ENCODE results near the gene DDX20. TPM values are rescaled to one million over a fixed set of nuclear protein-coding genes. Genes with fewer than 3 reads are reported as not detected.

Gene DDX20
- total RNA-seq, 4 donors from 2014 or later = 16.0 to 25.0 (median 21.5) TPM

DNA sequence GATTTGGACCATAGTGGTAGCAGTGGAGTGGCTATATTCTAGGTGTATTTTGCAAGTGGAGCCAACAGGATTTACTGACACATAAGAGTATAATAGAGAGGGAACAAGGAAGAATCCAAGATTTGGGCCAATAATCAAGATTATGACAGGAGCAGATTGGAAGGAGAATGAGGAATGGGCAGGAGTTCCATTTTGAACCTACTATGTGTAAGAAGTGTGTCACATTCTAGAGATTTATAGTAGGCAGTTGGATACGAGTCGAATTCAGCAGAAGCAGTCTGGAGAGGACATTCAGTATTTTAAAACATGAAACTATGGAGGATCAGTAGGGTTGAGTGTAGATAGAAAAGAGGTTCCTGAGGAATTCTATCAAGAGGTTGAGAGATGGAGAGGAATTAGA, 38.3 kb upstream of the DDX20 start:
- no peak for DNase-seq (ENCODE audit: low spot score in 2 of 2)
- H3K4me1 ChIP-seq = peaks cover 30% of the 10 kb centered on the region
- 100% methylated on average over 2 of the region's 2 CpGs for WGBS
- no peak overlapping the region for H3K27ac ChIP-seq
- no peaks in the 10 kb centered on the region for H3K27me3 ChIP-seq
- H3K4me3 ChIP-seq = no peak overlapping the region
- no peak for TF ChIP-seq EP300 (IDR thresholded peaks at IDR 0.05)
- peaks cover 6% of the 10 kb centered on the region for H3K36me3 ChIP-seq
- H3K9me3 ChIP-seq = no peaks in the 10 kb centered on the region

DNA sequence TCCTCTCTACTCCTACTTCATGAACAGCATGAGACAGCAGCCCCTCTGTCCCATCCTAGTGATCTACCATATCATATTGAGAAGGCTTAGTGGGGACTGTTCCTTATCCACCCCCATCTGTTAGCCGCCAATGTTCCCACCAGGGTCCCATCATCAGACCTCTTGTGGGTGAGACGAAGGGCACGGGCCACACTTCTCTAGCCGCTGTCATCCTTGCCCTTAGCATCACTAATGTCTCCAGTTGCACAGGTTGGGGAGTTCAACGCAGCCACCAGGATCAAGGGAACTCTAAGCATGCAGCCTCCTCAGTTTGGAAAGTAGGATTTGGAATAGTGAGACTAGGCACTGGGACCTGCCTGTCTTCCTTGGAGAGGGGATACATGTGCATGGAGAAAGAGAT, 36.6 kb upstream of the DDX20 start:
- peak overlapping the region; percentile 39 for H3K27ac ChIP-seq
- TF ChIP-seq, protein P1, sequence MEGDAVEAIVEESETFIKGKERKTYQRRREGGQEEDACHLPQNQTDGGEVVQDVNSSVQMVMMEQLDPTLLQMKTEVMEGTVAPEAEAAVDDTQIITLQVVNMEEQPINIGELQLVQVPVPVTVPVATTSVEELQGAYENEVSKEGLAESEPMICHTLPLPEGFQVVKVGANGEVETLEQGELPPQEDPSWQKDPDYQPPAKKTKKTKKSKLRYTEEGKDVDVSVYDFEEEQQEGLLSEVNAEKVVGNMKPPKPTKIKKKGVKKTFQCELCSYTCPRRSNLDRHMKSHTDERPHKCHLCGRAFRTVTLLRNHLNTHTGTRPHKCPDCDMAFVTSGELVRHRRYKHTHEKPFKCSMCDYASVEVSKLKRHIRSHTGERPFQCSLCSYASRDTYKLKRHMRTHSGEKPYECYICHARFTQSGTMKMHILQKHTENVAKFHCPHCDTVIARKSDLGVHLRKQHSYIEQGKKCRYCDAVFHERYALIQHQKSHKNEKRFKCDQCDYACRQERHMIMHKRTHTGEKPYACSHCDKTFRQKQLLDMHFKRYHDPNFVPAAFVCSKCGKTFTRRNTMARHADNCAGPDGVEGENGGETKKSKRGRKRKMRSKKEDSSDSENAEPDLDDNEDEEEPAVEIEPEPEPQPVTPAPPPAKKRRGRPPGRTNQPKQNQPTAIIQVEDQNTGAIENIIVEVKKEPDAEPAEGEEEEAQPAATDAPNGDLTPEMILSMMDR (IDR thresholded peaks at IDR 0.05) = no peak
- TF ChIP-seq POLR2A (IDR thresholded peaks at IDR 0.05) = no peak
- TF ChIP-seq EP300 (IDR thresholded peaks at IDR 0.05) = no peak
- TF ChIP-seq POLR2AphosphoS5 (IDR thresholded peaks at IDR 0.05) = no peak
- H3K4me1 ChIP-seq = peaks cover 42% of the 10 kb centered on the region

DNA sequence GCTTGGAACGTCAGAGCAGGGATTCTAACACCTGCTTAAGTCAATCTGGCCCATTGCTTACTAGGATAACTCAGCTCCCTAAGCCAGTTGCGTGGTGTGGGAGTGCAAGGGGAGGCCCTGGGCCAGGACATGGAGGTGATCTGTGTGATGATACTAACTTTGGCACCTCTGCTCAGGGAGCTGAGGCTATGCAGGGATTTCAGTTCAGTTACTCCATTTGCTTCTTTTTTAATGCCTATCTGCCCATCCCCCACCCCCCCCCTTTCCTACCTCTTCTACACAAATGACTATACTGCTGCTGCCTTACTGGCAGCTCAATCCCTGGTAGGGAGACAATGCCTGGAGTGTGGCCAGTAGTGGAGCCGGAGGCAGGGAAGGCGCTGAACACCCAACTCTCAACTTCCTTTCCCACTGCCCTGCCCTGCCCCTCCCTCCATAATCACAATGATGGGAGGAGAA, 36.0 kb upstream of the DDX20 start:
- TF ChIP-seq, protein P1 (IDR thresholded peaks at IDR 0.05) = no peak
- TF ChIP-seq POLR2A (IDR thresholded peaks at IDR 0.05) (no peak), EP300 (IDR thresholded peaks at IDR 0.05) (no peak), POLR2AphosphoS5 (IDR thresholded peaks at IDR 0.05) (no peak)
- no peak for DNase-seq (ENCODE audit: low spot score in 2 of 2)
- H3K9me3 ChIP-seq = no peaks in the 10 kb centered on the region
- H3K4me3 ChIP-seq = no peak overlapping the region
- 45% methylated on average over 4 of the region's 4 CpGs for WGBS
- no peaks in the 10 kb centered on the region for H3K36me3 ChIP-seq
- H3K4me1 ChIP-seq = peaks cover 43% of the 10 kb centered on the region
- H3K27me3 ChIP-seq = no peaks in the 10 kb centered on the region
- peak overlapping the region; percentile 39 for H3K27ac ChIP-seq

More for the DNA sequence above, 36.6 kb upstream of the DDX20 start:
- no peaks in the 10 kb centered on the region for H3K36me3 ChIP-seq
- no peaks in the 10 kb centered on the region for H3K9me3 ChIP-seq
- no peak overlapping the region for H3K4me3 ChIP-seq
- 98% methylated on average over 5 of the region's 5 CpGs for WGBS
- H3K27me3 ChIP-seq = no peaks in the 10 kb centered on the region
- DNase-seq (ENCODE audit: low spot score in 2 of 2) = no peak

DNA sequence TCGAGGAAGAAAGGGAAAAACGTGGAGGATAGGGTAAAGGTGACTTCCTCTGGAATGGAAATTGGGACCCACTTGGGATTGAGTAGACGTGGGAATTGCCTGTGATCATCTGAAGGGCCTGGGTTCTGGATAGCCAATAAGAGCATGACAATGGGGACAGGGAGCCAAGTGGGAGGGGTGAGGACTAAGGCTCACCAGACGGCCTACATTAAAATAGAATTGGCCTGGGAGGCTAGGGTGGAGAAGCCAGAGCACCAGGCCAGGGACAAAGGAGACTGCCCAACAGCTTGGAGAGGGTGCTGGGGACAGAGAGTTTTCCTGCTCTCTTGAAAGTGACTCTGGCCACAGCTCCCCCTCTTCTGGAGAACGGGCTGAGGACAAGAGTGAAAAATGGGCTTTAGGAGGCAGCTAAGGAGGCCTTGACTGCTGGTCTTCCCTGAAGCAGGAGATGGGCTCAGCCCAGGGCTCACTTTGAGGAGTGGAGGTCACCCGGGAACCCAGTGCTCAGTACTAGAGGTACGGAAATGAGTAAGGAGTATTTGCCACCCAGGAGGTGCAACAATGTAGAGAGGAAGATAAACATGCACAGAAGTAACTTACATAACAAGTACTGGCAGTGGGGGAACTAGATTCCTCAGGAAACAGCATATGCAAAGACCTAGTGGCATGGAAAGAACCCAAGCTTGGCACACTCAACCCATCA, 35.3 kb upstream of the DDX20 start:
- Histone ChIP-seq H3K4me3 (no peak overlapping the region), H3K36me3 (no peaks in the 10 kb centered on the region), H3K27me3 (no peaks in the 10 kb centered on the region), H3K4me1 (peaks cover 49% of the 10 kb centered on the region), H3K27ac (peak overlapping the region; percentile 19), H3K9me3 (no peaks in the 10 kb centered on the region)
- DNase-seq (ENCODE audit: low spot score in 2 of 2) = no peak
- TF ChIP-seq POLR2A (IDR thresholded peaks at IDR 0.05) (no peak), POLR2AphosphoS5 (IDR thresholded peaks at IDR 0.05) (no peak), EP300 (IDR thresholded peaks at IDR 0.05) (no peak)
- TF ChIP-seq, protein P1 (IDR thresholded peaks at IDR 0.05) = no peak
- WGBS = 60% methylated on average over 7 of the region's 7 CpGs

DNA sequence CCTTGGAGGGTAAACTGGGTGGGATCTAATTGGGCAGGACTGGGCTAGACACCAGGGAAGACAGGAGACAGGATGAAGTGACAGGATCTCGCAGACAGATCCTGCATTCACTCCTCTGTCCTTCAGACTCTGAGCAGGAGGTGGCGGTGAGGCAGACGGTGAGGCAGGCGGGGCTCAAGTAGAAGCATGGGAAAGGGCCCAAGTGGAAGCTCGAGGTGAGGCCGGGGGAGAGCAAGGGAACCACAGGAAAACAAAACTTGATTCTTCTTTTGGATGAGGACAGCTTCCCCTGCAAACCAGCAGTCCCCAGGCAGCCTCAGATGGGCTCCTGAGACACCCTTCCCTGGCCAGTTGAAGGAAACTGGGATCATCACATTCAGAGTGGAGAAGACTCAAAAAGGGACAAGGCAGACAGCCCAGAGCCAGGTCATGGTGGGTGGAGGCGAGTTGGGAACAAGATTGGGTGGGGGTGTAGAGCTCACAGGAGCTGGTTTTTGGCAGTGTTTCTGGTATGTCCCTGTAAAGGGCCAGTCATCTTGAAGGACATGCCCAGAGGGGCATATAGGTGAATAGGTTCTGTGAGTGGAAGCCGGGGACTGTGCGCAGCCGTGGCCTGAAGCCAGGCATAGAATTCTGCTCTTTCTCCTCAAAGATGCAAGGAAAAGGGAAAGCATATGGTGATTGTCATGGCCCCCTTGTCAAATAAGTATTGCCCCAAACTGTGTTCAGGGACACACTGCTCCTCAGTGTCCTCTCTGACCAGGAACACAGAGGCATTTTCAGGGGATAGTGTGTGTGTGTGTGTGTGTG, 34.5 kb upstream of the DDX20 start:
- Histone ChIP-seq H3K4me1 (peaks cover 49% of the 10 kb centered on the region), H3K4me3 (no peak overlapping the region), H3K27me3 (no peaks in the 10 kb centered on the region), H3K36me3 (peaks cover 3% of the 10 kb centered on the region), H3K27ac (peak overlapping the region; percentile 19), H3K9me3 (no peaks in the 10 kb centered on the region)
- 41% methylated on average over 10 of the region's 10 CpGs for WGBS
- DNase-seq (ENCODE audit: low spot score in 2 of 2) = no peak
- no peak for TF ChIP-seq POLR2AphosphoS5 (IDR thresholded peaks at IDR 0.05)
- no peak for TF ChIP-seq POLR2A (IDR thresholded peaks at IDR 0.05)
- TF ChIP-seq, protein P1 (IDR thresholded peaks at IDR 0.05) = no peak
- TF ChIP-seq EP300 (IDR thresholded peaks at IDR 0.05) = no peak
